GM21619 (cell line): ENCODE data around the gene EFNA2.

Experiments used
- ATAC-seq: cut with Tn5 transposase; IDR thresholded peaks from one replicate; pipeline ENCODE4 v1.9.1; 2021; ENCODE audit not compliant: unreplicated experiment

The EFNA2 gene

DNA sequence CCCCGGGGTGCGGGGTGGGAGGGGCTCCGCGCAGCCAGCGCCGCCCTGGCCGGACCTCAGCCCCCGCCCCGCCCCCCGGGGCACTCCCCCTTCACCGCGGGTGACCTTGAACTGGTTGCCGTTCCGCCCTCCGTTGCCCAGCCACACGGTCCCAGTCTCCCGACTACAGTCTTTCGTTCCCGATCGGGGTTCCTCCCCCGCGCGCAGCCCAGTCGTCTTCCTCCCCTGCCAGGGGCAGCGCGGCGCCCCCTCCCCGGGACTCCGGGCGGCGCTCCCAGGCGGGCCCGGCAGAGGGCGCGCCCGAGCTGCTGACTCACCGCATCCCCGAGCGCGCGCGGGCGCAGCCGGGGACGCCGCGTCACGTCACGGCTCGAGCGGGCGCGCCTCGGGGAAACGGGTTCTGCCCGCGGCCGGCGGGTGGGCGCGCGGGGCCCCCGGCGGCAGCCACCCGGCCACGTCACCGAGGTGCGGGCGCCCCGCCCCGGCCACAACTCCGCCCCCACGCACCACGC lies 36.8 kb upstream of the EFNA2 start:
- ATAC-seq = peak; percentile 26

GRCh38 chr19:1249298-1249989 lies 36.2 kb upstream of the EFNA2 start:
- peak; percentile 39 for ATAC-seq

- no peak for ATAC-seq
These were observed 35.7 kb upstream of the EFNA2 start for GRCh38 chr19:1249990-1250436.

GRCh38 chr19:1250437-1251260 lies 35.0 kb upstream of the EFNA2 start:
- no peak for ATAC-seq

GRCh38 chr19:1251330-1252220 lies 34.1 kb upstream of the EFNA2 start:
- ATAC-seq = no peak

GRCh38 chr19:1252221-1252820 lies 33.4 kb upstream of the EFNA2 start:
- no peak for ATAC-seq

GRCh38 chr19:1252821-1253513 lies 32.7 kb upstream of the EFNA2 start:
- ATAC-seq = no peak

DNA sequence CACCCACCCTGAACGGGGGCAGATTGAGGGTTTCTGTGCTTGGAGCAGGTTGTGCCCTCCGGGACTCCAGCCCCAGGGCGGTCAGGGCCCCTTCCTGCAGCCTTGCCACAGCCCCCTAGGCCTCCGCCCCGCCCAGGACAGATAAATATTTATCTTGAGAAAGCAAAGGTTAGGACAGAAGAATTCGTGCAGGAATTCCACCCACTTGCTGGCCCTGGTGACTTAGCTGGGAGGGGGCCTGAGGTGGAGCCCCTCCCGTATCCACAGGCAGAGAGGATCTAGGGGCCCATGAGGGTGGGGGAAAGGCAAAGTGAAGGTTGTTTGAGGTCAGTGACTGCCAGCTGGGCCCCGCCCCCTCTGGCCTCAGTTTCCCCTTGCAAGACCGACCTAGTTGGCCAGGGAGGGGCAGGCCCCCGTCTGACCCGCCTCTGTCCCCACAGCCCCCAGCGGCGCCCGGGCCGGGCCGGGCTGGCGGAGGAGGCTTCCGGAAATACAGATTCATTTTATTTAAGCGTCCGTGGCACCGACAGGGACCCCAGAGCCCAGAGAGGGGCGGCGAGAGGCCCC lies 32.1 kb upstream of the EFNA2 start:
- no peak for ATAC-seq

DNA sequence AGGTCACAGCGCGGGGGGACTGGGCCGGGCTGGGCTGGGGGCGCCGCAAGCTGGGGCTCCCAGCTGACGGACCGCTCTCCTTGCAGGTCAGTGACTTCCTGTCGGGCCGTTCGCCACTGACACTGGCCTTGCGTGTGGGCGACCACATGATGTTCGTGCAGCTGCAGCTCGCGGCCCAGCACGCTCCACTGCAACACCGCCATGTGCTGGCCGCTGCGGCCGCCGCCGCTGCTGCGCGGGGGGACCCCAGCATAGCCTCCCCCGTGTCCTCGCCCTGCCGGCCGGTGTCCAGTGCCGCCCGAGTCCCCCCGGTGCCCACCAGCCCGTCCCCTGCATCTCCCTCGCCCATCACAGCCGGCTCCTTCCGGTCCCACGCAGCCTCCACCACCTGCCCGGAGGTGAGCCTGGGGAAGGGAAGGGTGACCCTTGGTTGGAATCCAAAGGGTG lies 31.6 kb upstream of the EFNA2 start:
- ATAC-seq = no peak

DNA sequence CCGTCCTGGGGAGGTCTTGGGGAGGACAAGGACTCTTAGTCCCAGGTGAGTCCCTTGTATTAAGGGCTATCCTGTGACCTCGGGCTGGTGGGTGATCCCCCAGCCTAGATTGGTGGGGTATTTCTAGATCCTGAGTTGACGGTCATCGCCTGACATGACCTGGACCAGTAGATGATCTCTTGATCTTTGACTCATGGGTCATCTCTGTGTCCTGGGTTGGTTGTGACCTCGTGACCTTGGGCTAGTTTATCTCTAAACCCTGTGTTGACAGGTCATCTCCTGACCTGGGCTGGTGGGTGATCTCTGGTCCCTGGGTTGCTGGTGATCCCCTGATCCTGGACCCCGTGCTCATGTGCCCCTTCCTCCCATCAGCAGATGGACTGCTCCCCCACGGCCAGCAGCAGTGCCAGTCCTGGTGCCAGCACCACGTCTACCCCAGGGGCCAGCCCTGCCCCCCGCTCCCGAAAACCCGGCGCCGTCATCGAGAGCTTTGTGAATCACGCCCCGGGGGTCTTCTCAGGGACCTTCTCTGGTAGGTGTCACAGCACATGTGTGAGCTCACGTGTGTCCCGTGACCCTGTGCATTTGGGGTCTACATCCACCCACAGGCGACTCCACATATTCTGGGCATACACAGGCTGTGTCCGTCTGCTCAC lies 31.0 kb upstream of the EFNA2 start:
- ATAC-seq = no peak

DNA sequence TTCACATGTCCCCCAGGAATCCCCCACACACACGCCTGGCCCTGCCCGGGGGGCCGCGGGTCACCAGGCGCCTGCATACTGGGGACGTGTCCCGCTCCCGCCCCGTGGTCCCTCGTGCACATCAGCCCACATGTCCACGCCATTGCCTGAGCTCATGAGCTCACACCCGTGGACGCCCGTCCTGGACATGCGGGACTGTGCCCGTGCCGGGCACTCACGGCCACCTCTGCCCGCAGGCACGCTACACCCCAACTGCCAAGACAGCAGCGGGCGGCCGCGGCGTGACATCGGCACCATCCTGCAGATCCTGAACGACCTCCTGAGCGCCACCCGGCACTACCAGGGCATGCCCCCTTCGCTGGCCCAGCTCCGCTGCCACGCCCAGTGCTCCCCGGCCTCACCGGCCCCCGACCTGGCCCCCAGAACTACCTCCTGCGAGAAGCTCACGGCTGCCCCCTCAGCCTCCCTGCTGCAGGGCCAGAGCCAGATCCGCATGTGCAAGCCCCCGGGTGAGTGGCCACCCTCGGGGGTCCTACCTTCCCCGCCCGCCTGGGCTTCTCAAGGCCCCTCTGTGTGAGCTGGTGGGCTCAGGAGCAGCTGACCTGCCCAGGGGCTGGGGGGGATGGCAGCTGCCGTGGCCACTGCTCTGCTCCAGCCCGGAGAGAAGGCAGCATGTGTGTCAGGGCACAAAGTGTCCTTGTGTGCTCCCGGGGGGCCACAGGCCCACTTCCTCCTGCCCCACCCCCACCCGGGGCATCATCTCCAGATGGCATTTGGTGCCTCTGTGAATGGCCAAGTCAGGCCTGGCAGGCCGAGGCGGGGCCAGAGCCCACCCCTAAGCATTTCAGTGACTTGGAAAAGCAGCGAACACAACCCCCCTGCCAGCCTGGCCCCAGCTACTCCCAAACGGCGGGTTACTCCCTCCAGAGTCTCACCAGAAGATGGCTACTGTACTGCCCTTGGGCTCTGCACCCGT lies 30.2 kb upstream of the EFNA2 start:
- ATAC-seq = no peak

- ATAC-seq = no peak
These were observed 28.8 kb upstream of the EFNA2 start for GRCh38 chr19:1256646-1257474.

GRCh38 chr19:1257475-1258162 lies 28.1 kb upstream of the EFNA2 start:
- no peak for ATAC-seq

DNA sequence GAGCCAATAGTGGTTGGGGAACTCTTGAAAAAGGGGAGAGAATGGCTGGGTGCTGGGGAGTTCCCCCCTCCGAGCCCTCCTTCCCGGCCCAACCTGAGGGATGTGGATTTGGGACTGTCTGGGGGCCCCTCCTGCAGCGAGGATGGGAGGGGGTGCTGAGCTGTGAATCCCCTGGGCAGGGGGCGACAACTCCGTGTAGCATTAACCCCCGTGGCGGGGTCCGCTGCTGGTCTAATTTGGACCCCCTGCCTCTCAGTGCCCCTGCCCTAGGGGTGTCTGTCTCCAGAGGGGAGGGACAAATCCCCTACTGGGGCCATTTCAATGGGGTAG lies 27.5 kb upstream of the EFNA2 start:
- no peak for ATAC-seq

GRCh38 chr19:1258707-1259205 lies 26.9 kb upstream of the EFNA2 start:
- ATAC-seq = no peak

- ATAC-seq = no peak
These were observed 26.3 kb upstream of the EFNA2 start for GRCh38 chr19:1259206-1259875.
